Measurements from ENCODE around the gene MAP3K21.
A peak's percentile ranks its signal among the peaks of the same experiment; 100 is the strongest.

The MAP3K21 gene

DNA sequence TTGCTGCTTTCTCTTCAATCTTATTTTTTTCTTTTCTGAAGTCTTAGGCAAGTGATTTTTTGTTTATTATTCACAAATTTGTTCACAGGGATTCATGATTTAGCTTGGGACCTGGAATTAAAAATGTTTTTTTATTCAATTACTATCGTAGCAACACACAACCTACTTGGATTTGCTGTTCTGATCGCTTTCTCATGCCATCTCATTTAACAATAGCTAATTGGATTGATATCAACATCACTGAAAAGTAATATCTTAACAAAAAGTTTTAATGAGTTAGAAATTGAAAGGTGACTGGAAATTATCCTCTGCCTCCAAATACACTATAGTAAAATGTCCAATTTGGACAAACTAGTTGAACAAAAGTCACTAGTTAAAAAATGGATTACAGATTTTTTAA is 32.4 kb downstream of the MAP3K21 start:
- no peak overlapping the region for H3K27ac ChIP-seq
- TF ChIP-seq CTCF (conservative IDR thresholded peaks at IDR 0.05) = no peak
- no peak for TF ChIP-seq ZFX (IDR thresholded peaks at IDR 0.05)

DNA sequence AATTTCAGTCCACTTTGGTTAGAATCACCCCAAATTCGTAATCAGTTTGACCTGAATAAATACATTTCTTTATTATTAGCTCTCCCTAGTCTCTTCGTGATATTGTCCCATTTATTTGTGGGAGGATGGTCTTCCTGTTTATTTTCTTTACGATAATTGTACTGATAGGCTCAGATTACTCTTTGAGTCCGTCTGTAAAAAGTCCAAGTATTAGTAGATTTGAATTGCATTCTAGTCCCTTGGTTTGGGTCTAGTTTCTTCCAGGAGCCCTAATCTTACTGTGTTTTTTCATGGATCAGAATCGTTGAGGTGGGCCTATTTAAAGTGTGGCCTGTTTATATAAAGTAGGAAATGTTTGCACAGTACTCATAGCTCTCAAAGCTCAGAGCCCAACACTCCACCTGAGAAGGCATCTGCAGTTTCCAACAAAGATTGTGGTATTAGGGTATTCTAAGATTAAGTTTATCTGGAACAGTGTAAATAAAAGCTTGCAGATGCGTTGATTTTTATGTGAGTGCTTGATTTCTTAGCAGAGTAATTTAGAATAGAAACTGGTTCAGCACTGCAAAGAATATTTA is 33.1 kb downstream of the MAP3K21 start:
- TF ChIP-seq CTCF (conservative IDR thresholded peaks at IDR 0.05) (no peak), ZFX (IDR thresholded peaks at IDR 0.05) (no peak)
- no peak overlapping the region for H3K27ac ChIP-seq

DNA sequence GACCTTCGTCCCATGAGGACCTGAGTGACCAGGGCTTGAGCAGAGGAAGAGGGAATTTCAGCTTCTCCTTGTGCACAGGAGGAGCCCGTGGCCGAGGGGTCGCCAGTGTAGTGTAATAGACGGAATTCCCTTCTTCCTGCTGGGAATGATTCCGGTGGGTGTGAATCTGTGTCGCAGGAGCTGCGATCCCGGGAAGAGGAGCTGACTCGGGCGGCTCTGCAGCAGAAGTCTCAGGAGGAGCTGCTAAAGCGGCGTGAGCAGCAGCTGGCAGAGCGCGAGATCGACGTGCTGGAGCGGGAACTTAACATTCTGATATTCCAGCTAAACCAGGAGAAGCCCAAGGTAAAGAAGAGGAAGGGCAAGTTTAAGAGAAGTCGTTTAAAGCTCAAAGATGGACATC is 34.4 kb downstream of the MAP3K21 start:
- H3K27ac ChIP-seq = no peak overlapping the region

DNA sequence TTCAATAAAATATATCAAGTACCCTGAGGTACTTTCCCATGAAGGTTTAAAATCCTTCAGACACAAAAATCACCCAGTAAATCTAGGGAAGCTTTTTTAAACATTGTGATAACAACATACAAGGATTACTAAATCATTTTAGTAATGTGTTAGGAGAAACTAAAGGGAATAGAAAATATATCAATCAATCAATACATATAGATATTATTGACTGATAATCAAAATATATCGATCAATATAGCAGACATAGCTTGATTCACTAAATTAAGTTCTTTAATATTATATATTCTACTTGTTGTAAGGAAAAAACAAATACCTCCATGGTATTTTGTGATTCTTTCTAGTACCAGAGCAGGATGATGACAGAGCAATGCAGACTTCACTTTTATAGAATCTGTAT is 35.2 kb downstream of the MAP3K21 start:
- no peak overlapping the region for H3K27ac ChIP-seq
- no peak for TF ChIP-seq CTCF (conservative IDR thresholded peaks at IDR 0.05)
- TF ChIP-seq ZFX (IDR thresholded peaks at IDR 0.05) = no peak

More for the DNA sequence above, 34.4 kb downstream of the MAP3K21 start:
- TF ChIP-seq ZFX (IDR thresholded peaks at IDR 0.05) = no peak
- no peak for TF ChIP-seq CTCF (conservative IDR thresholded peaks at IDR 0.05)

DNA sequence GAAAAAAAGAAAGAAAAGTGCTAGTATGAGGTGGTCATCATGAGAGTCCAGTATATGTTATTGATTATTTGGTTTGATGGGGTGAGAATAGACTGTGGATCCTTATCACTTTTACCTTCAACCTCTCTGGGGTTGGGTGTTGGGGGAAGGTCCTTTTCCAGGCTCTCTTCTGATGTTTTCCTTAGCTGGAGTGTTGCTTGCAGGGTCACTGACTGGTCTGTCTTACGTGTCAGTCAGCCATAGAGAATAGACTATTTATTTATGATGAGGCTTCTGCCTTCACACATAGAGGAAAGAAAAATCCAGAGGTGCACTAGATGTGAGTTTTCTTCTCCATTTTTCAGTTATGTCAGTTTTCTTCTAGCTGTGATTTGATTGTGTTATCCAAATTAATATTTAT is 36.5 kb downstream of the MAP3K21 start:
- TF ChIP-seq CTCF (conservative IDR thresholded peaks at IDR 0.05) = no peak
- no peak for TF ChIP-seq ZFX (IDR thresholded peaks at IDR 0.05)
- H3K27ac ChIP-seq = no peak overlapping the region

- H3K27ac ChIP-seq = no peak overlapping the region
- TF ChIP-seq ZFX (IDR thresholded peaks at IDR 0.05) (no peak), CTCF (conservative IDR thresholded peaks at IDR 0.05) (peak; percentile 87)
Measured at GRCh38 chr1:233364695-233365539, 37.4 kb downstream of the MAP3K21 start.

GRCh38 chr1:233366575-233366974 is 39.1 kb downstream of the MAP3K21 start:
- TF ChIP-seq CTCF (conservative IDR thresholded peaks at IDR 0.05) (no peak), ZFX (IDR thresholded peaks at IDR 0.05) (no peak)
- no peak overlapping the region for H3K27ac ChIP-seq
